Upper lobe of left lung (tissue), 4 donors: ENCODE results near the gene NEO1.

Experiments
- EP300 ChIP-seq, 4 donors: sonication (generic); formaldehyde crosslinking; IDR thresholded peaks; one replicate each; pipeline ENCODE4 v1.5.1; 2017; ENCODE audit warnings: antibody characterized with exemption in 4 of 4, control low read depth in 2 of 4
- POLR2A ChIP-seq, 4 donors: fragments of 450-650 bp; IDR thresholded peaks; one replicate each; pipeline ENCODE4 v1.5.1; 2016 to 2017; ENCODE audit warnings: antibody characterized with exemption in 4 of 4, mild to moderate bottlenecking in 2 of 4
- POLR2AphosphoS5 ChIP-seq, 2 donors: sonication (generic); formaldehyde crosslinking; IDR thresholded peaks; one replicate each; pipeline ENCODE4 v1.5.1; 2017; ENCODE audit warnings: antibody characterized with exemption in 2 of 2
- TF ChIP-seq, protein P1 (sequence below), 6 experiments: fragments of 450-650 bp in 4 of 6; fragments of 200-600 bp in 2 of 6; sonication (generic) in 2 of 6; IDR thresholded peaks; one replicate each; pipeline ENCODE4 v1.5.1; 2016 to 2019; ENCODE audit warnings: antibody characterized with exemption in 6 of 6

DNA sequence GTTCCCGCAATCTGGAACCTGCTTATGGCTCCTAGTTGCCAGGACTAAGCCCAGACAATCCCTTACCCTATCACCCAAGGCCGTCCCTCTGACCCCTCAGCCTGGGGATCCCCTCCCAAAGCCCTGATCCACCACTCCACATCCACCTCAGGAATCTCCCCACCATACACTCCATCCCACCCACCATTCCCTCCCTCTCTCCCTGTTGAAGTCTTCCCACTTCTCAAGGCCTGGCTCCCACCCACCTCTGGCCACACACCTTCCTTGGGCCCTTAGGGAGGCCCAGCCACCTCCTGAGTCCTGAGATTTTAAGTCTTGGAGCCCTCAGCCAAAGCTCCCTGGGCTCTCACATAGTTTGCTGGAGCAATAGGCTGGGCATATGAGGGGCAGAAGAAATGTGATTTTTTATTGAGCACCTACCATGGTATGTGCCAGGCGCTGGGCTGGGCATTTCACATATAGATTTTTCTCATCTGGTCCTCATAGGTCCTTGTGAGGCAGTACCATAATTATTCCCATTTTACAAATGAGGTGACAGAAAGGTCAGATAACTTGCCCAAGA, 268.4 kb downstream of the NEO1 start:
- TF ChIP-seq POLR2A (IDR thresholded peaks at IDR 0.05) (no peak), POLR2AphosphoS5 (IDR thresholded peaks at IDR 0.05) (no peak), EP300 (IDR thresholded peaks at IDR 0.05) (no peak)
- TF ChIP-seq, protein P1, sequence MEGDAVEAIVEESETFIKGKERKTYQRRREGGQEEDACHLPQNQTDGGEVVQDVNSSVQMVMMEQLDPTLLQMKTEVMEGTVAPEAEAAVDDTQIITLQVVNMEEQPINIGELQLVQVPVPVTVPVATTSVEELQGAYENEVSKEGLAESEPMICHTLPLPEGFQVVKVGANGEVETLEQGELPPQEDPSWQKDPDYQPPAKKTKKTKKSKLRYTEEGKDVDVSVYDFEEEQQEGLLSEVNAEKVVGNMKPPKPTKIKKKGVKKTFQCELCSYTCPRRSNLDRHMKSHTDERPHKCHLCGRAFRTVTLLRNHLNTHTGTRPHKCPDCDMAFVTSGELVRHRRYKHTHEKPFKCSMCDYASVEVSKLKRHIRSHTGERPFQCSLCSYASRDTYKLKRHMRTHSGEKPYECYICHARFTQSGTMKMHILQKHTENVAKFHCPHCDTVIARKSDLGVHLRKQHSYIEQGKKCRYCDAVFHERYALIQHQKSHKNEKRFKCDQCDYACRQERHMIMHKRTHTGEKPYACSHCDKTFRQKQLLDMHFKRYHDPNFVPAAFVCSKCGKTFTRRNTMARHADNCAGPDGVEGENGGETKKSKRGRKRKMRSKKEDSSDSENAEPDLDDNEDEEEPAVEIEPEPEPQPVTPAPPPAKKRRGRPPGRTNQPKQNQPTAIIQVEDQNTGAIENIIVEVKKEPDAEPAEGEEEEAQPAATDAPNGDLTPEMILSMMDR (IDR thresholded peaks at IDR 0.05), result no peak
